HL-60 (cell line): ENCODE results near the gene SLC27A2.

Source experiments
- CTCF ChIP-seq: IDR thresholded peaks from one replicate; pipeline ENCODE4 v1.5.1; 2011; ENCODE audit warnings: low read length, control low read depth, inconsistent platforms; ENCODE audit not compliant: insufficient read depth
- GABPA ChIP-seq: IDR thresholded peaks from 2 replicates; pipeline ENCODE4 v1.6.1; 2012; ENCODE audit warnings: low read depth
- POLR2AphosphoS5 ChIP-seq: IDR thresholded peaks from 2 replicates; pipeline ENCODE4 v1.6.1; 2012; ENCODE audit warnings: low read depth
- TF ChIP-seq, protein P1 (sequence below): IDR thresholded peaks from 2 replicates; pipeline ENCODE4 v1.6.1; 2012; ENCODE audit warnings: low read depth; ENCODE audit not compliant: insufficient replicate concordance

DNA sequence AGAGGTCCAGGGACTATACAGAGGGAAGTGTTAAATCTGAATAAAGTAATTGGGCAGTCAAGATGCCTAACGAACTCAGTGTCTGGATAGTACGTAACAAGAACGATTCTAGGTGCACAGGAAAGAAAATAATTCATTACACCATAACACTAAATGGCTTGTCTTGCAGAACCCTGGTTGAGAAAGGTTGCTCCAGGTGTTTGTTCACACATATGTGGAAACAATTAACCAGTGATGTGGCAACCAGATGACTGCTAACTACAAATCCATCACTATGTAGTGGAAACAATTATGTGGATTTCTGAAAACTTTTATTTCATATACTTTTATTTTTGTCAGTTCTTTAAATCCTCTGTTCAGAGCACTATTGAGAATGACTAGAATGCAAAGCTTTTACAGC, 93.9 kb downstream of the SLC27A2 start:
- TF ChIP-seq, protein P1, sequence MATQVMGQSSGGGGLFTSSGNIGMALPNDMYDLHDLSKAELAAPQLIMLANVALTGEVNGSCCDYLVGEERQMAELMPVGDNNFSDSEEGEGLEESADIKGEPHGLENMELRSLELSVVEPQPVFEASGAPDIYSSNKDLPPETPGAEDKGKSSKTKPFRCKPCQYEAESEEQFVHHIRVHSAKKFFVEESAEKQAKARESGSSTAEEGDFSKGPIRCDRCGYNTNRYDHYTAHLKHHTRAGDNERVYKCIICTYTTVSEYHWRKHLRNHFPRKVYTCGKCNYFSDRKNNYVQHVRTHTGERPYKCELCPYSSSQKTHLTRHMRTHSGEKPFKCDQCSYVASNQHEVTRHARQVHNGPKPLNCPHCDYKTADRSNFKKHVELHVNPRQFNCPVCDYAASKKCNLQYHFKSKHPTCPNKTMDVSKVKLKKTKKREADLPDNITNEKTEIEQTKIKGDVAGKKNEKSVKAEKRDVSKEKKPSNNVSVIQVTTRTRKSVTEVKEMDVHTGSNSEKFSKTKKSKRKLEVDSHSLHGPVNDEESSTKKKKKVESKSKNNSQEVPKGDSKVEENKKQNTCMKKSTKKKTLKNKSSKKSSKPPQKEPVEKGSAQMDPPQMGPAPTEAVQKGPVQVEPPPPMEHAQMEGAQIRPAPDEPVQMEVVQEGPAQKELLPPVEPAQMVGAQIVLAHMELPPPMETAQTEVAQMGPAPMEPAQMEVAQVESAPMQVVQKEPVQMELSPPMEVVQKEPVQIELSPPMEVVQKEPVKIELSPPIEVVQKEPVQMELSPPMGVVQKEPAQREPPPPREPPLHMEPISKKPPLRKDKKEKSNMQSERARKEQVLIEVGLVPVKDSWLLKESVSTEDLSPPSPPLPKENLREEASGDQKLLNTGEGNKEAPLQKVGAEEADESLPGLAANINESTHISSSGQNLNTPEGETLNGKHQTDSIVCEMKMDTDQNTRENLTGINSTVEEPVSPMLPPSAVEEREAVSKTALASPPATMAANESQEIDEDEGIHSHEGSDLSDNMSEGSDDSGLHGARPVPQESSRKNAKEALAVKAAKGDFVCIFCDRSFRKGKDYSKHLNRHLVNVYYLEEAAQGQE, result no peak
- TF ChIP-seq CTCF (no peak), GABPA (no peak), POLR2AphosphoS5 (no peak)
